22Rv1 (cell line): ENCODE results near the gene ELOVL3.

Experiments used
- H3K27ac ChIP-seq: fragments of 450-650 bp; 2 replicates; pipeline ENCODE4 v1.5.1; 2017
- ZFX ChIP-seq: fragments of 450-650 bp; IDR thresholded peaks from 2 replicates; pipeline ENCODE4 v1.6.1; 2017; ENCODE audit warnings: antibody characterized with exemption, borderline replicate concordance
- TF ChIP-seq, protein P1 (sequence below): fragments of 450-650 bp; IDR thresholded peaks from 2 replicates; pipeline ENCODE4 v1.5.1; 2017; ENCODE audit warnings: mild to moderate bottlenecking

Gene ELOVL3

DNA sequence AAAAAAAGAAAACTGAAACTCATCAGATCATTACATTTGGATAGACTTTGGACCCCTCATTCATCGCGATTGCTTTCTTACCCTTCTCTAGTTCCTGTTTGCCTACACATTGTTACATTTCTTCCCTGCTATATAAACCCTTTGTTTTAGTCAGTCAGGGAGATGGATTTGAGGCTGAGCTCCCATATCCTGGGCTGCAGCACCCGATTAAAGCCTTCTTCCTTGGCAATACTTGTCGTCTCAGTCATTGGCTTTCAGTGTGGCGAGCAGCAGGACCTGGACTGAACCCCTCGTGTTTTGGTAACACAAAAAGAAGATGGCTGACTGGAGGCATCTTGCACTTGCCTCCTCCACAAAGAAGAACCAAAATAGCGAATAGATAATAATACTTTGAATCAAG is 34.1 kb upstream of the ELOVL3 start:
- no peak overlapping the region for H3K27ac ChIP-seq
- TF ChIP-seq, protein P1, sequence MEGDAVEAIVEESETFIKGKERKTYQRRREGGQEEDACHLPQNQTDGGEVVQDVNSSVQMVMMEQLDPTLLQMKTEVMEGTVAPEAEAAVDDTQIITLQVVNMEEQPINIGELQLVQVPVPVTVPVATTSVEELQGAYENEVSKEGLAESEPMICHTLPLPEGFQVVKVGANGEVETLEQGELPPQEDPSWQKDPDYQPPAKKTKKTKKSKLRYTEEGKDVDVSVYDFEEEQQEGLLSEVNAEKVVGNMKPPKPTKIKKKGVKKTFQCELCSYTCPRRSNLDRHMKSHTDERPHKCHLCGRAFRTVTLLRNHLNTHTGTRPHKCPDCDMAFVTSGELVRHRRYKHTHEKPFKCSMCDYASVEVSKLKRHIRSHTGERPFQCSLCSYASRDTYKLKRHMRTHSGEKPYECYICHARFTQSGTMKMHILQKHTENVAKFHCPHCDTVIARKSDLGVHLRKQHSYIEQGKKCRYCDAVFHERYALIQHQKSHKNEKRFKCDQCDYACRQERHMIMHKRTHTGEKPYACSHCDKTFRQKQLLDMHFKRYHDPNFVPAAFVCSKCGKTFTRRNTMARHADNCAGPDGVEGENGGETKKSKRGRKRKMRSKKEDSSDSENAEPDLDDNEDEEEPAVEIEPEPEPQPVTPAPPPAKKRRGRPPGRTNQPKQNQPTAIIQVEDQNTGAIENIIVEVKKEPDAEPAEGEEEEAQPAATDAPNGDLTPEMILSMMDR: no peak
- no peak for TF ChIP-seq ZFX

DNA sequence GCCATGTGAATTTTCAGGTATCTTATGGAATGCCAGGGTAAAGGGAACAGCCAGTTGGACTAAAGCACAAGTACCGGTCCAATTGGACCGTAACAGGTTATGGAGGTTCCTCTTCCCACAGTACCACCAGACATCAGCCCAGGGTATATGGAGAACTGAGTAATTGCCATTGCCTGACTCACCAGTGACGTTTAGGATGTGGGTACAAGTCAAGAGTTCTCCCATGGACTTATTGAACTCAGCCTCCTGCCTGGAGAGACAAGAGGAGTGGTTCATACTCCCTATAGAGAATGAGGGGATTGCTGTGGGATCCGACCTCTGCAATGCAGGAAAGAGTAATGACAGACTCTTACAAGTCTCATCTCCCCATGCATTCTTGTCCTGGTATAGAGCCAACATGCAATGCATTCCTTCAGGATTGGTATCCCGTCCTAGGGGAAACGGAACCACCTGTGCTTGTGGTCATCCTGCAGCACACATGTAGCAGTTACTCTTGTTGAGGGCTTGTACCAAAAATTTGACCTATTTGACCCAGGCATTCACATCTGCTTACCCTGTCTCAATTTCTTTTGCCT is 30.7 kb upstream of the ELOVL3 start:
- no peak overlapping the region for H3K27ac ChIP-seq
- TF ChIP-seq, protein P1: no peak
- no peak for TF ChIP-seq ZFX

DNA sequence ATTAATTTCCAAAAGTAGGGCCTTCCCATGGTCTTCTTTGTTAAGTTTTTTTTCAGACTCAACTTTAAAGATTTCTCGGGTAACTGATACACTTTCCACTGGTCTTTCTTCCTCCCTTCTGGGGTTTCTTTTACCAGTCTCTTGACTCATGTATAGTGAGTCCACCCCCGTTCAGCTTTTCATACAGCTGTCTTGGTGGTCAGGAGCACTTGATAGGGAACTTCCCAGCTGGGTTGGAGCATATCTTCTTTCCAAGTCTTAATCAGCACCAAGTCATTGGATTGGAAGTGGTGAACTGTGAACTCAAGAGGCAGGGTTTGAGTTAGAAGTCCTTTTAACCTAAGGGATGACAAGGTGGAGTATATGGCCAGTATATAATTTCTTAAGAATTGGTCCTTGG is 29.2 kb upstream of the ELOVL3 start:
- TF ChIP-seq ZFX: no peak
- TF ChIP-seq, protein P1: no peak

DNA sequence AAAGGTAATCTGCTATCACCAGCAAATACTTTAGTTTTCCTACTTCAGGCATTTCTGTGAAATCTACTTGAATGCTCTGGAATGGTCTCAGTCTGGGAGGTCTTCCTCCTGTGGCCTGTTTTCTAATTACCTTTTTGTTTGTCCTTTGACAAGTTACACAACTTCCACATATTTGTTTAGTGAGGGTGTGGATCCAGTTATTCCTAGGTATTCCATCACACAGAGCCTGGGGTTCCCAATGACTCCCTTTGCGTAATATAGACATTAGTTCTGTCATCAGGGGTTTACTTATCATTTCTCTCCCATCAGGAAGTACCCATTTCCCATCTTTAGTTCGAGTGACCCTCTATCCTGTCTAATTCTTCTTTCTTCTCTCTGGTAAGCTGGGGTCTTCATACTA is 28.1 kb upstream of the ELOVL3 start:
- TF ChIP-seq ZFX: no peak
- TF ChIP-seq, protein P1: no peak
- H3K27ac ChIP-seq: no peak overlapping the region

More for the DNA sequence above, 29.2 kb upstream of the ELOVL3 start:
- no peak overlapping the region for H3K27ac ChIP-seq

DNA sequence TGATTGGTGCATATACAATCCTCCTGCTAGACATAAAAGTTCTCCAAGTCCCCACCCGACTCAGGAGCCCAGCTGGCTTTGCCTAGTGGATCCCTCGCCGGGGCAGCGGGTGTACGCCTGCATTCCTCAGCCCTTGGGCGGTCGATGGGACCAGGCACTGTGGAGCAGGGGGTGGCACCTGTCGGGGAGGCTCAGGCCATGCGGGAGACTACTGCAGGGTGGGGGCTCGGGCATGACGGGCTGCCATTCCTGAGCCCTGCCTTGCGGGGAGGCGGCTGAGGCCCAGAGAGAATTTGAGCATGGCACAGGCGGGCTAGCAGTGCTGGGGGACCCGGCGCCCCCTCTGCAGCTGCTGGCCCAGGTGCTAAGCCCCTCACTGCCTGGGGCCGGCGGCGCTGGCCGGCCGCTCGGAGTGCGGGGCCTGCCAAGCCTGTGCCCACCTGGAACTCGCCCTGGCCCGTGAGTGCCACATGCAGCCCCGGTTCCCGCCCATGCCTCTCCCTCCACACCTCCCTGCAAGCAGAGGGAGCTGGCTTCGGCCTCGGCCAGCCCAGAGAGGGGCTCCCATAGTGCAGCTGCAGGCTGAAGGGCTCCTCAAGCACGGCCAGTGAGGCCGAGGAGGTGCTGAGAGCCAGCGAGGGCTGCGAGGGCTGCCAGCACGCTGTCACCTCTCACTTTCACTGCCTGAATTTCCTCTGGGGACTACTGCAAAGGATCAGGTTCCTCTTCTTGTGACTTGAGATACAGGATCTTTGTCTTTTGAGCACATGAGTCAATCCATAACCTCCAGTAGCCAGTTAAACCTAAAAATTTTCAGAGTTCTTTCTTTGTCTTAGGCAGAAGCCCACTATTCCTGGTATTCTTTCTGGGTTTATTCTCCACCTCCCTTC is 25.1 kb upstream of the ELOVL3 start:
- TF ChIP-seq ZFX: no peak
- H3K27ac ChIP-seq: no peak overlapping the region

DNA sequence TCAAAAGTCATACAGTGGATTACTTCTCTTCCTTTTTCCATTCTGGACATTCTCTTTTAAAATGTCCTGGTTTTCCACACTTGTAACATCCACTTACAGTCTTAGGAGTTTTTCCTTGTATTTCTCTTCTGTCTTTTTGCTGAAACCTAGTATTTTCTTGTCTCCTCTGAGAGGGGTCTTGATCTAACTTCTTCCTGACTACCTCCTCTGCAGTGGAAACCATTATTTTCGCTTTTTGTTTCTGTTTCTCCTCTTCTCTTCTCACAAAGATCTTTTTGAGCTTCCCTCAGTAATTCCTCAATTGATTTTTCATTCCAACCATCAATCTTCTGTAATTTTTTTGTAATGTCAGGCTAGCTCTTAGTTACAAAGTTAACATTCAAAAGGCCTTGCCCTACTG is 23.7 kb upstream of the ELOVL3 start:
- H3K27ac ChIP-seq: no peak overlapping the region
- TF ChIP-seq, protein P1: no peak
- TF ChIP-seq ZFX: no peak

DNA sequence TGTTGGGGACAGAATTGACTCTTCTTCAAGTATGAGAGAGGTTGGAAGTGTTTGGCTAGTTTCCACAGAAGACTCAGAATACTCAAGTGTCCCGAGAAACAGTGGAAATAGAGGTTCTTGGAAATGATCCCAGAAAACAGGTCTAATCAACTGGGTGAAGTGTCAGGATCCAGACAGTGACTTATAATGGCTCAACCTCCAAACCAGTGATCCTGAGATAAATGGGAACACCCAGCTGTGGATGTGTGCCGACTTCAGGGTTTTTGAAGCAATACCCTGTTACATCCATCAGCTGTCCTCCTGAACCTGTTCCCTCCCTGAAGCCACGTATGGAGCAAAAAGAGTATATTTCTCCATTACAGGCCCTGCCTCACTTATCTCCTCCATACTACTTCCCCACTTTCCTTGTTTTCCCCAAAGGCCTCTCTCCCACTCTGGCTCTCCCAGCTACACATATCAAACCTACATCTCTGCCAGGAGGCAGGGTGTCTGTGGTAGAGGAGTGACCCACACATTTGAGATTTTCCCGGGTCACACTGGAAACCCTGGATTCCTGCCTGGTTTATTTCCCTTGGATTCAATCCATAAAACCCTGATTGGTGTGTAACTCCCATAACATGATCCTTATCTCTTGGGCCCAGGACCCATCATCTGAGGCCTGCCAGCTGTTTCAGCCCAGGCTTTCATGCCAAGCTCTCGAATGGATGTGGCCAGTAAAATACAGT is 17.6 kb upstream of the ELOVL3 start:
- TF ChIP-seq, protein P1: no peak
- TF ChIP-seq ZFX: no peak
- no peak overlapping the region for H3K27ac ChIP-seq
